WTC11 (cell line): Measurements from ENCODE around the gene SH3GL2. TPM values are rescaled to one million over a fixed set of nuclear protein-coding genes. Genes with fewer than 3 reads are reported as not detected.

ENCODE experiments used
- ATAC-seq: fragments of 200-7000 bp; cut with Tn5 transposase; 2 replicates; pipeline ENCODE4 v1.10.0; 2021; ENCODE audit warnings: mild to moderate bottlenecking, moderate library complexity
- CTCF ChIA-PET: fragments of 300-600 bp; sonication (Branson Sonifier 250); formaldehyde crosslinking; loops from one replicate; lab custom pipeline; 2021; ENCODE audit warnings: antibody characterized with exemption; lab: Charles Lee
- POLR2A ChIA-PET: fragments of 350-600 bp; sonication (Branson Sonifier 250); formaldehyde crosslinking; loops from one replicate; lab custom pipeline; 2021; ENCODE audit warnings: antibody characterized with exemption; lab: Charles Lee
- DNase-seq: peaks from one replicate; pipeline ENCODE4 v3.0.0; 2021; ENCODE audit warnings: low spot score
- H3K27ac Mint-ChIP-seq: 2 replicates; pipeline ENCODE4 v1.8.0; 2021; ENCODE audit warnings: mixed read lengths
- H3K27me3 Mint-ChIP-seq: 2 replicates; pipeline ENCODE4 v1.8.0; 2021; ENCODE audit warnings: low read depth, mild to moderate bottlenecking, moderate library complexity, mixed read lengths
- H3K36me3 Mint-ChIP-seq: 2 replicates; pipeline ENCODE4 v1.8.0; 2021; ENCODE audit warnings: mixed read lengths
- H3K4me1 Mint-ChIP-seq: 2 replicates; pipeline ENCODE4 v1.8.0; 2022; ENCODE audit warnings: mixed read lengths
- H3K4me3 Mint-ChIP-seq: 2 replicates; pipeline ENCODE4 v1.8.0; 2021; ENCODE audit warnings: mild to moderate bottlenecking, moderate library complexity, mixed read lengths
- H3K9me3 Mint-ChIP-seq: 2 replicates; pipeline ENCODE4 v1.8.0; 2021; ENCODE audit warnings: mixed read lengths
- ATF3 ChIP-seq: sonication (generic); formaldehyde crosslinking; conservative IDR thresholded peaks from 2 replicates; pipeline ENCODE4 v1.8.1; 2022; ENCODE audit warnings: mild to moderate bottlenecking, missing genetic modification reagents
- ATF6 ChIP-seq: sonication (generic); formaldehyde crosslinking; IDR thresholded peaks from 2 replicates; pipeline ENCODE4 v1.8.1; 2023; ENCODE audit warnings: mild to moderate bottlenecking, missing genetic modification reagents
- CDX4 ChIP-seq: fragments of 250-450 bp; sonication (Bioruptor Pico); IDR thresholded peaks from 2 replicates; pipeline ENCODE4 v1.9.0; 2021; ENCODE audit warnings: moderate library complexity, mild to moderate bottlenecking, inconsistent platforms, borderline replicate concordance
- E2F1 ChIP-seq: sonication (generic); formaldehyde crosslinking; IDR thresholded peaks from 2 replicates; pipeline ENCODE4 v1.8.0; 2022; ENCODE audit warnings: mild to moderate bottlenecking, missing genetic modification reagents
- ELF4 ChIP-seq: sonication (generic); formaldehyde crosslinking; IDR thresholded peaks from 2 replicates; pipeline ENCODE4 v1.8.1; 2022; ENCODE audit warnings: low read depth, mild to moderate bottlenecking, moderate library complexity, missing genetic modification reagents
- ERG ChIP-seq: fragments of 250-450 bp; sonication (Bioruptor Pico); IDR thresholded peaks from 2 replicates; pipeline ENCODE4 v1.8.0; 2021; ENCODE audit warnings: mild to moderate bottlenecking
- ETV6 ChIP-seq: sonication (generic); formaldehyde crosslinking; IDR thresholded peaks from 2 replicates; pipeline ENCODE4 v1.8.1; 2022; ENCODE audit warnings: mild to moderate bottlenecking, missing genetic modification reagents
- NFYB ChIP-seq: sonication (generic); formaldehyde crosslinking; conservative IDR thresholded peaks from 2 replicates; pipeline ENCODE4 v1.8.0; 2022; ENCODE audit warnings: low read depth, missing genetic modification reagents
- OVOL2 ChIP-seq: fragments of 250-450 bp; sonication (Bioruptor Pico); IDR thresholded peaks from 2 replicates; pipeline ENCODE4 v1.9.0; 2021; ENCODE audit warnings: mild to moderate bottlenecking, borderline replicate concordance
- PRDM15 ChIP-seq: sonication (generic); formaldehyde crosslinking; IDR thresholded peaks from 2 replicates; pipeline ENCODE4 v1.8.0; 2022; ENCODE audit warnings: missing genetic modification reagents
- ZMAT4 ChIP-seq: fragments of 250-450 bp; sonication (Bioruptor Pico); IDR thresholded peaks from 2 replicates; pipeline ENCODE4 v1.9.0; 2021; ENCODE audit warnings: mild to moderate bottlenecking
- ZNF232 ChIP-seq: sonication (generic); formaldehyde crosslinking; IDR thresholded peaks from 2 replicates; pipeline ENCODE4 v1.8.0; 2022; ENCODE audit warnings: mild to moderate bottlenecking, missing genetic modification reagents
- ZNF263 ChIP-seq: sonication (generic); formaldehyde crosslinking; IDR thresholded peaks from 2 replicates; pipeline ENCODE4 v1.8.1; 2022; ENCODE audit warnings: low read depth, mild to moderate bottlenecking, moderate library complexity, missing genetic modification reagents
- ZNF281 ChIP-seq: sonication (generic); formaldehyde crosslinking; IDR thresholded peaks from 2 replicates; pipeline ENCODE4 v1.8.0; 2023; ENCODE audit warnings: mild to moderate bottlenecking, missing genetic modification reagents
- ZNF396 ChIP-seq: fragments of 250-450 bp; sonication (Bioruptor Pico); IDR thresholded peaks from 2 replicates; pipeline ENCODE4 v1.8.0; 2021; ENCODE audit warnings: mild to moderate bottlenecking, moderate library complexity, borderline replicate concordance
- ZNF512 ChIP-seq: sonication (generic); formaldehyde crosslinking; IDR thresholded peaks from 2 replicates; pipeline ENCODE4 v1.8.1; 2022; ENCODE audit warnings: missing genetic modification reagents, borderline replicate concordance
- ZNF532 ChIP-seq: fragments of 250-450 bp; sonication (Bioruptor Pico); IDR thresholded peaks from 2 replicates; pipeline ENCODE4 v1.9.0; 2021; ENCODE audit warnings: mild to moderate bottlenecking, borderline replicate concordance
- total RNA-seq: library from RNA; stranded (reverse); gene quantifications from 3 replicates; pipeline ENCODE4 v1.2.3, GENCODE V29; 2021

Gene SH3GL2
- total RNA-seq, 1 experiment from 2014 or later: 4.2 TPM

- no peak for TF ChIP-seq ATF6 (CRISPR knock-in tag)
- no peak for TF ChIP-seq ZNF396 (CRISPR knock-in tag)
- no peak for TF ChIP-seq ERG (CRISPR knock-in tag)
- no peak for TF ChIP-seq PRDM15 (CRISPR knock-in tag)
- TF ChIP-seq CDX4 (CRISPR knock-in tag): no peak
- TF ChIP-seq ZNF232 (CRISPR knock-in tag): no peak
- no peak for TF ChIP-seq OVOL2 (CRISPR knock-in tag)
- TF ChIP-seq, all 79 proteins: peak for 0
These were observed 10.1 kb downstream of the SH3GL2 start (continued) for GRCh38 chr9:17588941-17589340.

GRCh38 chr9:17589771-17590170 lies 10.9 kb downstream of the SH3GL2 start:
- DNase-seq (no peak), ATAC-seq (no peak)
- H3K9me3 Mint-ChIP-seq: no peaks in the 10 kb centered on the region
- H3K27ac Mint-ChIP-seq: no peak overlapping the region
- peaks cover 20% of the 10 kb centered on the region for H3K4me1 Mint-ChIP-seq
- CTCF ChIA-PET: no interaction called here
- H3K36me3 Mint-ChIP-seq: no peaks in the 10 kb centered on the region
- POLR2A ChIA-PET: no interaction called here
- no peaks in the 10 kb centered on the region for H3K27me3 Mint-ChIP-seq
- no peak overlapping the region for H3K4me3 Mint-ChIP-seq
- TF ChIP-seq ZNF512 (CRISPR knock-in tag): no peak
- no peak for TF ChIP-seq E2F1 (CRISPR knock-in tag)
- no peak for TF ChIP-seq ZNF532
- TF ChIP-seq ETV6: no peak
- TF ChIP-seq ZNF281 (CRISPR knock-in tag): no peak
- TF ChIP-seq NFYB (CRISPR knock-in tag): no peak
- TF ChIP-seq ZNF263 (CRISPR knock-in tag): no peak
- no peak for TF ChIP-seq ELF4 (CRISPR knock-in tag)
- TF ChIP-seq ATF3 (CRISPR knock-in tag): no peak
- TF ChIP-seq ZMAT4 (CRISPR knock-in tag): no peak
